Measurements from ENCODE around the gene BPIFB1. TPM values are rescaled to one million over a fixed set of nuclear protein-coding genes. Genes with fewer than 3 reads are reported as not detected.

Gene BPIFB1
- total and polyA plus RNA-seq, 9 of the 15 experiments (the other 6 are each of a cell fraction or from before 2014, with no cell fraction given), result not detected

GRCh38 chr20:33276303-33277113 lies 6.5 kb upstream of the BPIFB1 start:
- Histone ChIP-seq H3K9ac (ENCODE audit: insufficient read depth in 1 of 2, low read depth in 2 of 2, low read length in 2 of 2) (no peak overlapping the region), H4K20me1 (replicated peaks; ENCODE audit: control insufficient read depth, insufficient read depth, low read length) (peaks cover 6% of the 10 kb centered on the region; the same call in 1 of the 2 replicates), H2AFZ (ENCODE audit: low read depth, low read length) (no peak overlapping the region), H3K9me1 (ENCODE audit: control insufficient read depth, insufficient read depth, low read length) (no peaks in the 10 kb centered on the region), H3K36me3 (ENCODE audit: control insufficient read depth, insufficient read depth, low read length) (no peaks in the 10 kb centered on the region), H3K4me2 (ENCODE audit: insufficient read depth, low read length) (no peak overlapping the region), H3K27me3 (ENCODE audit: control insufficient read depth in 2 of 2, insufficient read depth in 2 of 2, low read length in 2 of 2) (peaks cover 34 to 72% of the 10 kb centered on the region in 2 experiments; a peak in 4 of 5 replicates), H3K27ac (ENCODE audit: extremely low read depth, low read depth, low read length) (no peak overlapping the region), H3K4me3 (no peak overlapping the region), H3K79me2 (ENCODE audit: control insufficient read depth, insufficient read depth, low read length) (no peaks in the 10 kb centered on the region), H3K4me1 (replicated peaks in 1 of 2; ENCODE audit: control insufficient read depth in 2 of 2, insufficient read depth in 2 of 2, low read length in 2 of 2) (no peaks in the 10 kb centered on the region; a peak in 1 of 5 replicates), H3K9me3 (replicated peaks; ENCODE audit: control insufficient read depth, insufficient read depth, low read depth, low read length) (no peaks in the 10 kb centered on the region)
- in situ Hi-C loops (cut with MboI) (no loop called here), intact Hi-C loops (cut with micrococcal nuclease) (no loop called here)
- no peak for ATAC-seq
- DNase-seq (ENCODE audit: extremely low read depth in 1 of 4, low spot score in 3 of 4), result no peak
- ChIA-PET POLR2A (no interaction called here), CTCF (ENCODE audit: low intra/inter-chr PET ratio) (no interaction called here)
- TF ChIP-seq BCOR (IDR thresholded peaks at IDR 0.05) (peak; percentile 44; the same call in 1 of the 2 replicates), STAT5A (IDR thresholded peaks at IDR 0.05; ENCODE audit: borderline replicate concordance, low read length) (no peak), ZFP36 (IDR thresholded peaks at IDR 0.05; ENCODE audit: low read depth, low read length, partially characterized antibody) (peak; percentile 49), NONO (IDR thresholded peaks at IDR 0.05; ENCODE audit: low read depth in 2 of 2, low read length in 1 of 2) (no peak), KLF1 (tag; IDR thresholded peaks at IDR 0.05) (no peak)
- BruUV-seq (replicated peaks), result no TSS peak
- FAIRE-seq, result no peak
- WGBS (ENCODE audit: insufficient coverage, low coverage, missing lambda C conversion rate), result 2% methylated on average over 10 of the region's 12 CpGs

Data from K562 (cell line).